Measurements from ENCODE around the gene FARS2. TPM values are rescaled to one million over a fixed set of nuclear protein-coding genes. Genes with fewer than 3 reads are reported as not detected.

FARS2 gene
- total RNA-seq, 6 donors from 2014 or later, result 16.4 to 34.6 (median 19.9) TPM

DNA sequence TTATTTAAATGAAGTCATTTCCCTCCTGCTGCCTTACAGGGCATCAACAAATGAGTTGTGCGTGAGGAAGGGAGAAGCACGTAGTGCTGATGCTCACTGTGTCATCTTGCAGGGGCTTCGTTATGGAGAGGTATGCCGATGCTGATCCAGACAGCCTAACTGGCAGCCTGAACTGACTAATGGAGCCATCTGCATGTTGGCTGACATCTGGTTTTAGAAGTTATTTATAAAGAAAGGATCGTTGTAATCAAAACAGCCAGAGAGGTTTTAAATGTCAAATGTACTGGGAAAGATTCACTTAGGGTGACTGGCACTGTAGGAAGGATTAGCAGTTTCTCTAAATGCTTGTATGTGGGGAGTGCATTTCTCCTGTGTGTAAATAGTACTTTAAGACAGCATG, 54.6 kb downstream of the FARS2 start:
- H3K27me3 ChIP-seq, result no peaks in the 10 kb centered on the region
- H3K36me3 ChIP-seq, result no peaks in the 10 kb centered on the region
- no peaks in the 10 kb centered on the region for H3K9me3 ChIP-seq
- no peak overlapping the region for H3K4me3 ChIP-seq
- ATAC-seq (ENCODE audit: low FRiP score in 2 of 2) (no peak), DNase-seq (no peak)
- H3K4me1 ChIP-seq, result no peaks in the 10 kb centered on the region
- H3K27ac ChIP-seq, result no peak overlapping the region
- 30 to 73% methylated on average over 5 of the region's 5 CpGs for whole genome bisulfite sequencing, 2 donors
- no peak for TF ChIP-seq POLR2AphosphoS5 (IDR thresholded peaks at IDR 0.05)
- TF ChIP-seq EP300 (IDR thresholded peaks at IDR 0.05), result no peak
- no peak for TF ChIP-seq POLR2A (IDR thresholded peaks at IDR 0.05)
- TF ChIP-seq, protein P1, sequence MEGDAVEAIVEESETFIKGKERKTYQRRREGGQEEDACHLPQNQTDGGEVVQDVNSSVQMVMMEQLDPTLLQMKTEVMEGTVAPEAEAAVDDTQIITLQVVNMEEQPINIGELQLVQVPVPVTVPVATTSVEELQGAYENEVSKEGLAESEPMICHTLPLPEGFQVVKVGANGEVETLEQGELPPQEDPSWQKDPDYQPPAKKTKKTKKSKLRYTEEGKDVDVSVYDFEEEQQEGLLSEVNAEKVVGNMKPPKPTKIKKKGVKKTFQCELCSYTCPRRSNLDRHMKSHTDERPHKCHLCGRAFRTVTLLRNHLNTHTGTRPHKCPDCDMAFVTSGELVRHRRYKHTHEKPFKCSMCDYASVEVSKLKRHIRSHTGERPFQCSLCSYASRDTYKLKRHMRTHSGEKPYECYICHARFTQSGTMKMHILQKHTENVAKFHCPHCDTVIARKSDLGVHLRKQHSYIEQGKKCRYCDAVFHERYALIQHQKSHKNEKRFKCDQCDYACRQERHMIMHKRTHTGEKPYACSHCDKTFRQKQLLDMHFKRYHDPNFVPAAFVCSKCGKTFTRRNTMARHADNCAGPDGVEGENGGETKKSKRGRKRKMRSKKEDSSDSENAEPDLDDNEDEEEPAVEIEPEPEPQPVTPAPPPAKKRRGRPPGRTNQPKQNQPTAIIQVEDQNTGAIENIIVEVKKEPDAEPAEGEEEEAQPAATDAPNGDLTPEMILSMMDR (IDR thresholded peaks at IDR 0.05), result no peak

DNA sequence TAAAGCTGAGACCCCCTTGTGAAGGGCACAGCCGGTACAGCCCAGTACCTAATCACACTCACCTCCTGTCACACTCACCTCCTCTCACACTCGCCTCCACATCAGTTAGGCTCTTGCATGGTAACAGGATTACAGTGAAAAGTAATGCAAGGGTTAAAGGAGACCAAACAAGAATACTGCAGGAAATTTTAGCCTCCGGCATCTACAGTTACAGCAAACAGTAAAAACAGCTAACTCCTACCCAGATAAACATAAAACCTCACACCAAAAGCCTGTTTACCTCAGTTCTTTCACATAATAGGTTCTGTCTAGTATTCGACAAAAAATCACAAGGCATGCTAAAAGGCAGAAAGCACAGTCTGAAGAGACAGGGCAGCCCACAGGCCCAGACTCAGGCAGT, 55.6 kb downstream of the FARS2 start:
- DNase-seq, result no peak
- Histone ChIP-seq H3K27ac (no peak overlapping the region), H3K27me3 (no peaks in the 10 kb centered on the region), H3K4me3 (no peak overlapping the region), H3K4me1 (no peaks in the 10 kb centered on the region), H3K9me3 (no peaks in the 10 kb centered on the region), H3K36me3 (no peaks in the 10 kb centered on the region)
- ATAC-seq (ENCODE audit: low FRiP score in 2 of 2), result no peak
- no peak for TF ChIP-seq POLR2A (IDR thresholded peaks at IDR 0.05)
- TF ChIP-seq EP300 (IDR thresholded peaks at IDR 0.05), result no peak
- TF ChIP-seq, protein P1 (IDR thresholded peaks at IDR 0.05), result no peak
- TF ChIP-seq POLR2AphosphoS5 (IDR thresholded peaks at IDR 0.05), result no peak
- WGBS, 2 donors, result 78 to 92% methylated on average over 4 of the region's 4 CpGs

DNA sequence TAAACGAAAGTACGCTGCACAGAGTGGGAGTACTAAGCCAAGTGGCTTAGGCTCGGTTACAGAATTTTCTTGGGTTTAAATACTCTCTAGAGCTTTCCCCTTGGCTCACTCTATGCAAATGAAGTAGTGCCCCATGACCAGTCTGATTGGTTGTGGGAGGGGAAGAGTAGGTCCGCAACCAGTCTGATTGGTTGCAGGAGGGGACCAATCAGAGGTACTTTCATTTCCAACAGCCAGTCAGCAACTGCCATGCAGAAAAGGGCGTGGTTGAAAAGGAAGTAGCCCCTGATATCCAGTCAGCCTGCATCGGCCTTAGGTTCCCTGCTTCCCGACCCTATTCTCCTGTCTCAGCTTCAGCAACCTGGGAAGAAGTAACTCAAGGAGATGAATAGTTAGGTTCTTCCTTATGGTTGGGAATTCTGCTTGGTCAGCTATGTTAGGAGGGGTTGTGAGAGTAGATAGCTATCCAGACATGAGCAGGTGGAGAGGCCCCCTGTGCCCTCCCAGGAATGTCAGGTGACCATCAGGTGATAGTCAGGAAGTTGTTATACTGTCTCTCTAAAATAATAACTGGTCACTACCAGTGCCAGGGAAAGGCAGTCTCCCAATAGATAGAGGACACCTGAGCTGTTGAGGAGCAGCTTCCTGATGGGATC, 57.4 kb downstream of the FARS2 start:
- no peak overlapping the region for H3K27ac ChIP-seq
- no peaks in the 10 kb centered on the region for H3K4me1 ChIP-seq
- TF ChIP-seq EP300 (IDR thresholded peaks at IDR 0.05) (no peak), POLR2AphosphoS5 (IDR thresholded peaks at IDR 0.05) (no peak), POLR2A (IDR thresholded peaks at IDR 0.05) (no peak)
- TF ChIP-seq, protein P1 (IDR thresholded peaks at IDR 0.05), result no peak
- H3K9me3 ChIP-seq, result no peaks in the 10 kb centered on the region
- DNase-seq, result no peak
- WGBS, 2 donors, result 95 to 96% methylated on average over 7 of the region's 7 CpGs
- H3K27me3 ChIP-seq, result no peaks in the 10 kb centered on the region
- ATAC-seq (ENCODE audit: low FRiP score in 2 of 2), result no peak
- H3K36me3 ChIP-seq, result no peaks in the 10 kb centered on the region
- H3K4me3 ChIP-seq, result no peak overlapping the region

DNA sequence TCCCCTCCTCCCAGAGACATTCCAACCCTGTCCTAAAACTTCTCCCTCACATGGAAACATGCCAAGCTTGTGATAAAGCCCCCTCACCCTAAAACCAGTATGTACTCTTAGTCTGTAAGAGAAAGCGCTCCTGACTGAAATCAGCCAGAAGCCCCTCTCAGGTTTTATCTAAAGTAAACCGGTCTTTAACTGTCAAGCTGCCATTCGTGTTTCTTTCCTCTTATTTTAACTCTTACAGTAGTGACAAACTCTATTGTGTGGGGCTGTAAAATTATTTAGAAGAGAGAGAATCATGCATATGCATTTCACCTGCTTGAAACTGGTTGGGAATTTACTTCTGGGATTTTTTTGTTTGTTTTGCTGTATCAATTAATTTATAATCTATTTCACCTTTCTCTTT, 62.7 kb downstream of the FARS2 start:
- H3K4me3 ChIP-seq, result no peak overlapping the region
- ATAC-seq (ENCODE audit: low FRiP score in 2 of 2) (no peak), DNase-seq (no peak)
- no peak overlapping the region for H3K27ac ChIP-seq
- WGBS, 2 donors, result 93 to 95% methylated on average over 3 of the region's 3 CpGs
- H3K4me1 ChIP-seq, result no peaks in the 10 kb centered on the region
- peaks cover 0 to 6% (median 0%) of the 10 kb centered on the region in 4 donors for H3K36me3 ChIP-seq
- H3K9me3 ChIP-seq, result peaks cover 0 to 4% (median 0%) of the 10 kb centered on the region in 4 donors
- TF ChIP-seq, protein P1 (IDR thresholded peaks at IDR 0.05), result no peak
- TF ChIP-seq POLR2AphosphoS5 (IDR thresholded peaks at IDR 0.05), result no peak
- TF ChIP-seq POLR2A (IDR thresholded peaks at IDR 0.05), result no peak
- TF ChIP-seq EP300 (IDR thresholded peaks at IDR 0.05), result no peak
- H3K27me3 ChIP-seq, result no peaks in the 10 kb centered on the region

DNA sequence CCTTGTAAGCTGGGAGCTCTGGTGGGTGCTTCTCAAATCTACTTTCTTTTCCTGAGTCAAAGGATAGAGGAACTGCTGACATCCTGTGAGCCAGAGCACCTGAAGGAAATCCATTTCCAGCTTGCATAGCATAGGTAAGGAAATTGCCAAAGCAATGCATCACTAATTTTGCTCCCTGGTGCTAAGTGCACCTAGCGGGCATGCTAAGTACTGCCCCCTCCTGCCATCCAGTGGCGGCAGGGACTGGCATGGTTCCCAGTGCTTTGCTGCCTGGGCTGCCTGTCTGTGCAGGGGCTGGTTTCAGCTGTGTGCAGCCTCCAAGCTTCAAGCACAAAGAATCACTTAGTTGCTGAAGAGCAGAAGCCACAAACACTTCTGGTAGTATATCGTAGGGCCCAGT, 63.9 kb downstream of the FARS2 start:
- WGBS, 2 donors, result 96 to 97% methylated on average over 3 of the region's 3 CpGs
- no peak for ATAC-seq (ENCODE audit: low FRiP score in 2 of 2)
- Histone ChIP-seq H3K36me3 (peaks cover 0 to 6% (median 0%) of the 10 kb centered on the region in 4 donors), H3K4me1 (no peaks in the 10 kb centered on the region), H3K4me3 (no peak overlapping the region), H3K27ac (no peak overlapping the region), H3K9me3 (peaks cover 0 to 4% (median 0%) of the 10 kb centered on the region in 4 donors), H3K27me3 (no peaks in the 10 kb centered on the region)
- DNase-seq, result no peak
- TF ChIP-seq EP300 (IDR thresholded peaks at IDR 0.05) (no peak), POLR2A (IDR thresholded peaks at IDR 0.05) (no peak), POLR2AphosphoS5 (IDR thresholded peaks at IDR 0.05) (no peak)
- TF ChIP-seq, protein P1 (IDR thresholded peaks at IDR 0.05), result no peak
